SU-DHL-6 (cell line): ENCODE results near the gene RLN1.

Experiments used
- H2AFZ ChIP-seq: fragments of 200-600 bp; sonication (generic); 2 replicates; pipeline ENCODE4 v1.6.1; 2014; ENCODE audit warnings: low read depth, mild to moderate bottlenecking, moderate library complexity, mixed read lengths, antibody characterized with exemption, low read length; ENCODE audit not compliant: severe bottlenecking
- H3F3A ChIP-seq: fragments of 200-600 bp; shearing (Covaris generic); 2 replicates; pipeline ENCODE4 v1.6.0; 2016; ENCODE audit warnings: antibody characterized with exemption, mild to moderate bottlenecking; ENCODE audit not compliant: insufficient read depth
- H3K27ac ChIP-seq: fragments of 200-600 bp; sonication (generic); 2 replicates; pipeline ENCODE4 v1.5.1; 2016; ENCODE audit warnings: low read depth, mild to moderate bottlenecking, low read length, moderate library complexity, mixed read lengths
- H3K27me3 ChIP-seq: fragments of 200-600 bp; sonication (generic), shearing (Covaris generic); 2 replicates; pipeline ENCODE4 v1.6.0; 2014; ENCODE audit warnings: mild to moderate bottlenecking, low read length
- H3K36me3 ChIP-seq: fragments of 200-600 bp; sonication (generic); 2 replicates; pipeline ENCODE4 v1.6.1; 2014; ENCODE audit warnings: mild to moderate bottlenecking, low read length, mixed read lengths
- H3K4me2 ChIP-seq: fragments of 300-600, 200-600 bp; shearing (Covaris generic), sonication (generic); 2 replicates; pipeline ENCODE4 v1.6.0; 2014; ENCODE audit warnings: low read length, low read depth, mild to moderate bottlenecking; ENCODE audit not compliant: poor library complexity, severe bottlenecking
- H3K4me3 ChIP-seq: fragments of 200-600 bp; sonication (generic); 2 replicates; pipeline ENCODE4 v1.5.1; 2014; ENCODE audit warnings: antibody characterized with exemption, low read length, mild to moderate bottlenecking, mixed read lengths; ENCODE audit not compliant: insufficient read depth, poor library complexity, severe bottlenecking
- H3K79me2 ChIP-seq: fragments of 200-600 bp; sonication (generic); 2 replicates; pipeline ENCODE4 v1.6.1; 2014; ENCODE audit warnings: mild to moderate bottlenecking, low read length, moderate library complexity; ENCODE audit not compliant: insufficient read depth
- H3K9ac ChIP-seq: fragments of 200-600 bp; sonication (generic); 2 replicates; pipeline ENCODE4 v1.7.0; 2014; ENCODE audit warnings: mild to moderate bottlenecking, low read length
- H3K9me2 ChIP-seq: fragments of 200-600 bp; sonication (generic); replicated peaks from 2 replicates; pipeline ENCODE4 v1.6.1; 2014; ENCODE audit warnings: low read length; ENCODE audit not compliant: insufficient read depth
- H3K9me3 ChIP-seq: fragments of 200-600 bp; sonication (generic); 2 replicates; pipeline ENCODE4 v1.6.1; 2014; ENCODE audit warnings: low read length, mixed read lengths; ENCODE audit not compliant: insufficient read depth
- H4K20me1 ChIP-seq: fragments of 200-600 bp; sonication (generic); 2 replicates; pipeline ENCODE4 v1.6.1; 2014; ENCODE audit warnings: low read depth, mild to moderate bottlenecking, antibody characterized with exemption, low read length, moderate library complexity, mixed read lengths
- EZH2phosphoT487 ChIP-seq: fragments of 200-600 bp; sonication (generic), shearing (Covaris generic); conservative IDR thresholded peaks from 2 replicates; pipeline ENCODE4 v1.6.1; 2018; ENCODE audit warnings: mild to moderate bottlenecking, antibody characterized with exemption, low read length, moderate library complexity, mixed read lengths
- TF ChIP-seq, protein P1 (sequence below): fragments of 200-600 bp; sonication (generic); IDR thresholded peaks from one replicate; pipeline ENCODE4 v1.5.1; 2017; ENCODE audit warnings: antibody characterized with exemption, mild to moderate bottlenecking, low read length, moderate library complexity; ENCODE audit not compliant: insufficient read depth, poor library complexity, severe bottlenecking

Gene RLN1

GRCh38 chr9:5384436-5384835 lies 44.8 kb upstream of the RLN1 start:
- H3K9ac ChIP-seq, result no peak overlapping the region
- H3K27me3 ChIP-seq, result no peaks in the 10 kb centered on the region
- no peaks in the 10 kb centered on the region for H3K9me2 ChIP-seq
- H4K20me1 ChIP-seq, result no peaks in the 10 kb centered on the region
- H3F3A ChIP-seq, result no peaks in the 10 kb centered on the region
- H3K79me2 ChIP-seq, result no peaks in the 10 kb centered on the region
- no peak overlapping the region for H2AFZ ChIP-seq
- no peaks in the 10 kb centered on the region for H3K9me3 ChIP-seq
- no peak overlapping the region for H3K4me2 ChIP-seq
- H3K36me3 ChIP-seq, result no peaks in the 10 kb centered on the region
- H3K4me3 ChIP-seq, result no peak overlapping the region
- H3K27ac ChIP-seq, result no peak overlapping the region
- no peak for TF ChIP-seq EZH2phosphoT487
- TF ChIP-seq, protein P1, sequence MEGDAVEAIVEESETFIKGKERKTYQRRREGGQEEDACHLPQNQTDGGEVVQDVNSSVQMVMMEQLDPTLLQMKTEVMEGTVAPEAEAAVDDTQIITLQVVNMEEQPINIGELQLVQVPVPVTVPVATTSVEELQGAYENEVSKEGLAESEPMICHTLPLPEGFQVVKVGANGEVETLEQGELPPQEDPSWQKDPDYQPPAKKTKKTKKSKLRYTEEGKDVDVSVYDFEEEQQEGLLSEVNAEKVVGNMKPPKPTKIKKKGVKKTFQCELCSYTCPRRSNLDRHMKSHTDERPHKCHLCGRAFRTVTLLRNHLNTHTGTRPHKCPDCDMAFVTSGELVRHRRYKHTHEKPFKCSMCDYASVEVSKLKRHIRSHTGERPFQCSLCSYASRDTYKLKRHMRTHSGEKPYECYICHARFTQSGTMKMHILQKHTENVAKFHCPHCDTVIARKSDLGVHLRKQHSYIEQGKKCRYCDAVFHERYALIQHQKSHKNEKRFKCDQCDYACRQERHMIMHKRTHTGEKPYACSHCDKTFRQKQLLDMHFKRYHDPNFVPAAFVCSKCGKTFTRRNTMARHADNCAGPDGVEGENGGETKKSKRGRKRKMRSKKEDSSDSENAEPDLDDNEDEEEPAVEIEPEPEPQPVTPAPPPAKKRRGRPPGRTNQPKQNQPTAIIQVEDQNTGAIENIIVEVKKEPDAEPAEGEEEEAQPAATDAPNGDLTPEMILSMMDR, result no peak

GRCh38 chr9:5382479-5382878 lies 42.8 kb upstream of the RLN1 start:
- no peaks in the 10 kb centered on the region for H3F3A ChIP-seq
- TF ChIP-seq EZH2phosphoT487, result no peak
- TF ChIP-seq, protein P1, result no peak
- no peaks in the 10 kb centered on the region for H4K20me1 ChIP-seq
- no peaks in the 10 kb centered on the region for H3K27me3 ChIP-seq
- no peaks in the 10 kb centered on the region for H3K36me3 ChIP-seq
- H3K79me2 ChIP-seq, result no peaks in the 10 kb centered on the region
- no peak overlapping the region for H3K27ac ChIP-seq
- no peak overlapping the region for H3K4me3 ChIP-seq
- no peak overlapping the region for H3K9ac ChIP-seq
- H2AFZ ChIP-seq, result no peak overlapping the region
- H3K9me3 ChIP-seq, result no peaks in the 10 kb centered on the region
- H3K4me2 ChIP-seq, result no peak overlapping the region
- H3K9me2 ChIP-seq, result no peaks in the 10 kb centered on the region

- Histone ChIP-seq H3F3A (no peaks in the 10 kb centered on the region), H3K9me3 (no peaks in the 10 kb centered on the region), H3K27ac (no peak overlapping the region), H3K9me2 (no peaks in the 10 kb centered on the region), H3K79me2 (no peaks in the 10 kb centered on the region), H3K9ac (no peak overlapping the region), H3K36me3 (no peaks in the 10 kb centered on the region), H4K20me1 (no peaks in the 10 kb centered on the region), H3K4me2 (no peak overlapping the region), H3K27me3 (no peaks in the 10 kb centered on the region), H3K4me3 (no peak overlapping the region), H2AFZ (no peak overlapping the region)
- TF ChIP-seq, protein P1, result no peak
- no peak for TF ChIP-seq EZH2phosphoT487
Measured at GRCh38 chr9:5375790-5376477, 36.3 kb upstream of the RLN1 start.
